Endothelial cell of umbilical vein (primary cell): ENCODE data around the gene TM4SF4. TPM values are rescaled to one million over a fixed set of nuclear protein-coding genes. Genes with fewer than 3 reads are reported as not detected.

Source experiments
- BruUV-seq: library from RNA; stranded (reverse); fragments of 400-500 nt; replicated peaks from 2 replicates; lab custom pipeline; 2021; lab: Mats Ljungman, UMichigan
- CTCF ChIA-PET: fragments of 300-600, 350-600 bp; sonication (Branson Sonifier 250); formaldehyde crosslinking; loops from one replicate; lab custom pipeline; 2021; ENCODE audit warnings: antibody characterized with exemption, inconsistent platforms; lab: Charles Lee
- POLR2A ChIA-PET: fragments of 300-600, 350-600 bp; sonication (Branson Sonifier 250); formaldehyde crosslinking; loops from one replicate; lab custom pipeline; 2021; ENCODE audit warnings: antibody characterized with exemption, inconsistent platforms; lab: Charles Lee
- DNase-seq: peaks from one replicate; pipeline ENCODE4 v3.0.0-alpha.2; 2011; ENCODE audit warnings: low read depth, low spot score
- FAIRE-seq: peaks from 2 replicates; lab custom pipeline; 2011; peaks lifted over from hg19 to GRCh38; lab: Jason Lieb, UNC
- H2AFZ ChIP-seq: 2 replicates; pipeline ENCODE4 v1.6.0; 2012; ENCODE audit warnings: low read depth, low read length, control low read depth, inconsistent platforms
- H3K27ac ChIP-seq: 2 replicates; pipeline ENCODE4 v1.5.1; 2011; ENCODE audit warnings: low read depth, mild to moderate bottlenecking, control low read depth, low read length, moderate library complexity; ENCODE audit not compliant: insufficient read depth
- H3K27me3 ChIP-seq, 2 experiments: 2 replicates each; pipeline versions ENCODE4 v1.6.0 to v1.6.1; 2011; ENCODE audit warnings: low read length in 2 of 2, mixed read lengths in 1 of 2; ENCODE audit not compliant: control insufficient read depth in 2 of 2, insufficient read depth in 2 of 2
- H3K36me3 ChIP-seq, 2 experiments: 2 replicates in 1 of 2; 3 replicates in 1 of 2; pipeline ENCODE4 v1.5.1; 2011; ENCODE audit warnings: low read length in 2 of 2, mild to moderate bottlenecking in 1 of 2, moderate library complexity in 1 of 2; ENCODE audit not compliant: control insufficient read depth in 2 of 2, insufficient read depth in 2 of 2; ENCODE audit errors: extremely low read depth in 1 of 2
- H3K4me1 ChIP-seq: 3 replicates; pipeline ENCODE4 v1.5.1; 2011; ENCODE audit warnings: mild to moderate bottlenecking, low read length; ENCODE audit not compliant: control insufficient read depth, insufficient read depth; ENCODE audit errors: extremely low read depth
- H3K4me2 ChIP-seq: 2 replicates; pipeline ENCODE4 v1.6.1; 2011; ENCODE audit warnings: low read length, control low read depth, mixed read lengths; ENCODE audit not compliant: insufficient read depth
- H3K4me3 ChIP-seq, 3 experiments: fragments of 200-600 bp in 1 of 3; sonication (generic), shearing (Covaris generic) in 1 of 3; replicated peaks in 1 of 3; 2 replicates each; pipeline ENCODE4 v1.5.1; 2011 to 2016; ENCODE audit warnings: control low read depth in 3 of 3, low read length in 3 of 3, mild to moderate bottlenecking in 2 of 3, inconsistent platforms in 1 of 3, low read depth in 1 of 3, moderate library complexity in 1 of 3; ENCODE audit not compliant: insufficient read depth in 1 of 3
- H3K79me2 ChIP-seq: 2 replicates; pipeline ENCODE4 v1.6.0; 2012; ENCODE audit warnings: low read length, inconsistent platforms; ENCODE audit not compliant: control insufficient read depth, insufficient read depth
- H3K9ac ChIP-seq: replicated peaks from 2 replicates; pipeline ENCODE3; 2011; ENCODE audit warnings: low read length, control low read depth; ENCODE audit not compliant: insufficient read depth; ENCODE audit errors: extremely low read depth
- H3K9me1 ChIP-seq: replicated peaks from 3 replicates; pipeline ENCODE4 v1.6.0; 2011; ENCODE audit warnings: mild to moderate bottlenecking, low read length; ENCODE audit not compliant: control insufficient read depth, insufficient read depth; ENCODE audit errors: extremely low read depth
- H3K9me3 ChIP-seq: replicated peaks from 2 replicates; pipeline ENCODE4 v1.5.1; 2012; ENCODE audit warnings: low read length, inconsistent platforms; ENCODE audit not compliant: control insufficient read depth, insufficient read depth
- H4K20me1 ChIP-seq: replicated peaks from 2 replicates; pipeline ENCODE3; 2011; ENCODE audit warnings: mild to moderate bottlenecking, low read length; ENCODE audit not compliant: control insufficient read depth, insufficient read depth; ENCODE audit errors: extremely low read depth
- CTCF ChIP-seq, 2 donors: IDR thresholded peaks; 1 replicate in 1 of 2; 2 replicates in 1 of 2; pipeline ENCODE4 v1.5.1; 2011; ENCODE audit warnings: low read length in 2 of 2, mild to moderate bottlenecking in 2 of 2, moderate library complexity in 2 of 2, control low read depth in 1 of 2, inconsistent platforms in 1 of 2, low read depth in 1 of 2; ENCODE audit not compliant: insufficient read depth in 1 of 2; ENCODE audit errors: extremely low read depth in 1 of 2
- GATA2 ChIP-seq: IDR thresholded peaks from 2 replicates; pipeline ENCODE4 v1.7.0; 2011; ENCODE audit warnings: low read depth, mild to moderate bottlenecking, moderate library complexity, mixed read lengths, low read length; ENCODE audit not compliant: insufficient read length, insufficient read depth
- dilution Hi-C: fragments of 300-500 bp; cut with MboI; formaldehyde crosslinking; loops from one replicate; pipeline ENCODE4 v1.15.0; 2019; ENCODE audit warnings: low sequenced_read_pairs; ENCODE audit not compliant: extremely low pct_ligation_motif_present
- intact Hi-C: fragments of 100-400 bp; cut with micrococcal nuclease; formaldehyde crosslinking; loops from one replicate; pipeline ENCODE4 v1.10.0; 2022
- polyA plus RNA-seq, 4 experiments: library from polyadenylated mRNA; depleted of rRNA in 3 of 4; stranded (reverse) in 3 of 4; unstranded in 1 of 4; fragments of >200 nt; gene quantifications; 2 replicates each; pipeline versions ENCODE4 v1.2.1 to v1.2.3, GENCODE V29; 2011 to 2012; ENCODE audit warnings: missing spikeins in 1 of 4
- total RNA-seq: library from RNA; stranded (reverse); gene quantifications from 2 replicates; pipeline ENCODE4 v1.2.3, GENCODE V29; 2021

The TM4SF4 gene
- total and polyA plus RNA-seq, 2 donors (not counting 3 experiments of a cell fraction or from before 2014, with no cell fraction given), result not detected

GRCh38 chr3:149494022-149494758, 19.7 kb downstream of the TM4SF4 start:
- ChIA-PET CTCF (interaction anchor here (0.6 to 7.2 kb wide), 18 partner anchors 9 to 539 kb away, joined by 3 to 122 read pairs (median 4); partner anchors contain the start of genes COMMD2, RNF13 and WWTR1), POLR2A (no interaction called here)
- Histone ChIP-seq H3K27ac (no peak overlapping the region), H3K9me3 (no peaks in the 10 kb centered on the region), H3K9me1 (no peaks in the 10 kb centered on the region), H3K79me2 (no peaks in the 10 kb centered on the region), H3K36me3 (no peaks in the 10 kb centered on the region), H2AFZ (no peak overlapping the region), H3K4me2 (no peak overlapping the region), H4K20me1 (no peaks in the 10 kb centered on the region), H3K4me1 (peaks cover 6% of the 10 kb centered on the region), H3K4me3 (no peak overlapping the region), H3K27me3 (no peaks in the 10 kb centered on the region), H3K9ac (no peak overlapping the region)
- no TSS peak for BruUV-seq
- no peak for TF ChIP-seq GATA2
- peak; percentile 80 to 83 for TF ChIP-seq CTCF (IDR thresholded peaks at IDR 0.05; ENCODE audit: extremely low read depth in 1 of 2, insufficient read depth in 1 of 2, low read depth in 1 of 2, low read length in 2 of 2)
- DNase-seq, result peak; percentile 76
- intact Hi-C loops, result loop anchor here (1.0 to 10.0 kb wide), 4 partner anchors 223 to 441 kb away; no protein-coding TSS in a partner anchor
- dilution Hi-C loops, result no loop called here
- FAIRE-seq, result peak; percentile 97
